ENCODE measurements around the gene MPP2. TPM values are rescaled to one million over a fixed set of nuclear protein-coding genes. Genes with fewer than 3 reads are reported as not detected.
A peak's percentile ranks its signal among the peaks of the same experiment; 100 is the strongest.

The MPP2 gene
- total RNA-seq, 6 experiments from 2014 or later = 0.62 to 1.3 (median 1.0) TPM

- Mint-ChIP-seq H3K27me3 (ENCODE audit: insufficient read depth) (peaks cover 48% of the 10 kb centered on the region), H3K36me3 (ENCODE audit: low read depth) (no peaks in the 10 kb centered on the region), H3K9me3 (no peaks in the 10 kb centered on the region), H3K27ac (no peak overlapping the region), H3K4me3 (no peak overlapping the region), H3K4me1 (ENCODE audit: low read depth) (0 out of 2 replicates have a peak, but pooled peaks cover 4% of the 10 kb centered on the region)
- TF ChIP-seq, protein P1, sequence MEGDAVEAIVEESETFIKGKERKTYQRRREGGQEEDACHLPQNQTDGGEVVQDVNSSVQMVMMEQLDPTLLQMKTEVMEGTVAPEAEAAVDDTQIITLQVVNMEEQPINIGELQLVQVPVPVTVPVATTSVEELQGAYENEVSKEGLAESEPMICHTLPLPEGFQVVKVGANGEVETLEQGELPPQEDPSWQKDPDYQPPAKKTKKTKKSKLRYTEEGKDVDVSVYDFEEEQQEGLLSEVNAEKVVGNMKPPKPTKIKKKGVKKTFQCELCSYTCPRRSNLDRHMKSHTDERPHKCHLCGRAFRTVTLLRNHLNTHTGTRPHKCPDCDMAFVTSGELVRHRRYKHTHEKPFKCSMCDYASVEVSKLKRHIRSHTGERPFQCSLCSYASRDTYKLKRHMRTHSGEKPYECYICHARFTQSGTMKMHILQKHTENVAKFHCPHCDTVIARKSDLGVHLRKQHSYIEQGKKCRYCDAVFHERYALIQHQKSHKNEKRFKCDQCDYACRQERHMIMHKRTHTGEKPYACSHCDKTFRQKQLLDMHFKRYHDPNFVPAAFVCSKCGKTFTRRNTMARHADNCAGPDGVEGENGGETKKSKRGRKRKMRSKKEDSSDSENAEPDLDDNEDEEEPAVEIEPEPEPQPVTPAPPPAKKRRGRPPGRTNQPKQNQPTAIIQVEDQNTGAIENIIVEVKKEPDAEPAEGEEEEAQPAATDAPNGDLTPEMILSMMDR (IDR thresholded peaks at IDR 0.05) = no peak
- DNase-seq = no peak
These were observed 44.4 kb upstream of the MPP2 start for GRCh38 chr17:43951750-43952149.

DNA sequence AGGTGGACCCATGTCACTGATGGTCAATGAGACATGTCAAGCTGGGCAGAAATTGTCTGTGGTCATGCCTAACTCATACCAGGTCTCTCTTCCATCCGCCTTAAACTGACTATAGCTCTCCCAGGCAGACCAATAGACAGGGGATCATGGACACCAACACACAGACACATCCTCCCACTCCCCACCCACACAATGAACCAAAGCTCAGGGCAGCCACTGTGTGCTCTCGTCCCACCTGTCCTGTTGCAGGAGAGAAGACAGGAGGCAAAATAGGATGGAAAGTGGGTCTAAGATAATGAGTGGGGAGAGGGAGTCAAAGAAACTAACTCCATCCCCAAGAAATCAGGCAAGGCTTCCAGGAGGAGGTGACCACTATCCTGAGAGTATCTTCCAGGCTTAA lies 43.2 kb upstream of the MPP2 start:
- TF ChIP-seq, protein P1 (IDR thresholded peaks at IDR 0.05) = no peak
- H3K27ac Mint-ChIP-seq = no peak overlapping the region
- DNase-seq = no peak
- H3K27me3 Mint-ChIP-seq (ENCODE audit: insufficient read depth) = peaks cover 45% of the 10 kb centered on the region
- peaks cover 13% of the 10 kb centered on the region for H3K4me1 Mint-ChIP-seq (ENCODE audit: low read depth)
- H3K36me3 Mint-ChIP-seq (ENCODE audit: low read depth) = no peaks in the 10 kb centered on the region
- no peaks in the 10 kb centered on the region for H3K9me3 Mint-ChIP-seq
- H3K4me3 Mint-ChIP-seq = no peak overlapping the region

DNA sequence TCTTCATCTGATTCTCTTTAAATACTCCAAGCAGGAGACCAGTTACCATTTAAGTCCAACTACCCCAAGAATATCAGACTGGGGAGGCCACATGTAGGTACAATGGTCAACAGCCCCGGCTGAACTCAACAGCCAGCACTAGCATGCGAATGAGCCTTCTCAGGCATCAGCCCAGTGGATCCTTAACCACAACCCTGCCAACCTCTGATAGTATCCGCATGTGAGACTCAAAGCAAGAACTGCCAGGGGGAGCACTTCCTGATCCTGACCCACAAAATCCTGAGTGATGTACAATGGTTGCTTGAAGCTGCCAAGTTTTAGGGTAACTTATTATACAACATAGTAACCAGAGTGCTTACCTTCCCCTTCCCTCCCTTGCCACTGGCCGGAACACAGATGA lies 42.4 kb upstream of the MPP2 start:
- Mint-ChIP-seq H3K27ac (no peak overlapping the region), H3K4me1 (ENCODE audit: low read depth) (peaks cover 21% of the 10 kb centered on the region), H3K4me3 (no peak overlapping the region), H3K27me3 (ENCODE audit: insufficient read depth) (peaks cover 42% of the 10 kb centered on the region), H3K36me3 (ENCODE audit: low read depth) (no peaks in the 10 kb centered on the region), H3K9me3 (no peaks in the 10 kb centered on the region)
- no peak for DNase-seq
- TF ChIP-seq, protein P1 (IDR thresholded peaks at IDR 0.05) = peak; percentile 35

DNA sequence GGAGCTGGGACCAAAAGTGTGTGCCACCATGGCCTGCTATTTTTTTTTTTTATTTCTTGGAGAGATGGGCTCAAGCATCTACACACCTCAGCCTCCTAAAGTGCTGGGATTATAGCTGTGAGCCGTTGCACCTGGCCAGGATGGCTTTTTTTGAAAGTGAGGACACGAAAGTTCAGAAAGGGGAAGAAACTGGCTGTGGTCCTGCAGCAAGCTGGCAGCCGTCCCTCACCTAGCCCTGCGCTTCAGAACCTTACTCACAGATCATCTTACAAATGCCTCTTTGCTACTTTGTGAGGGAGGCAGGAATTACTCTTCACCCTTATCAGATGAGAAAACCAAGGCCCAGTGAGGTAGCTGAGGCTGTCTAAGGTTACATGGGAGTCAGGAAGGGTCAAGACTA lies 39.4 kb upstream of the MPP2 start:
- H3K27me3 Mint-ChIP-seq (ENCODE audit: insufficient read depth) = peaks cover 26% of the 10 kb centered on the region
- no peak overlapping the region for H3K4me3 Mint-ChIP-seq
- no peak overlapping the region for H3K27ac Mint-ChIP-seq
- TF ChIP-seq, protein P1 (IDR thresholded peaks at IDR 0.05) = 0 out of 2 replicates have a peak, but pooled peaks have one; percentile 1
- no peaks in the 10 kb centered on the region for H3K36me3 Mint-ChIP-seq (ENCODE audit: low read depth)
- no peak for DNase-seq
- peaks cover 27% of the 10 kb centered on the region for H3K4me1 Mint-ChIP-seq (ENCODE audit: low read depth)
- no peaks in the 10 kb centered on the region for H3K9me3 Mint-ChIP-seq

GRCh38 chr17:43945074-43945829 lies 37.9 kb upstream of the MPP2 start:
- no peaks in the 10 kb centered on the region for H3K9me3 Mint-ChIP-seq
- H3K27ac Mint-ChIP-seq = no peak overlapping the region
- DNase-seq = peak; percentile 42
- TF ChIP-seq, protein P1 (IDR thresholded peaks at IDR 0.05) = no peak
- no peak overlapping the region for H3K4me3 Mint-ChIP-seq
- H3K36me3 Mint-ChIP-seq (ENCODE audit: low read depth) = no peaks in the 10 kb centered on the region
- peaks cover 27% of the 10 kb centered on the region for H3K4me1 Mint-ChIP-seq (ENCODE audit: low read depth)
- H3K27me3 Mint-ChIP-seq (ENCODE audit: insufficient read depth) = peaks cover 15% of the 10 kb centered on the region

Data from HFFc6 (cell line).